ENCODE measurements around the gene UPB1. TPM values are rescaled to one million over a fixed set of nuclear protein-coding genes. Genes with fewer than 3 reads are reported as not detected.

The UPB1 gene
- total and polyA plus RNA-seq, 9 of the 15 experiments (the other 6 are each of a cell fraction or from before 2014, with no cell fraction given), result 0.06 to 0.11 TPM; not detected in 7

GRCh38 chr22:24516301-24516737, 21.2 kb downstream of the UPB1 start (continued):
- TF ChIP-seq TCF7 (IDR thresholded peaks at IDR 0.05; ENCODE audit: borderline replicate concordance), result no peak
- TF ChIP-seq ZNF699 (CRISPR knock-in tag; IDR thresholded peaks at IDR 0.05; ENCODE audit: insufficient replicate concordance), result no peak
- TF ChIP-seq MAFK (IDR thresholded peaks at IDR 0.05; ENCODE audit: low read length), result no peak

GRCh38 chr22:24517446-24517845, 22.3 kb downstream of the UPB1 start:
- intact Hi-C loops (cut with micrococcal nuclease) (no loop called here), in situ Hi-C loops (cut with MboI) (loop anchor here (25.0 kb wide), 1 partner anchor 555 kb away; the partner anchor contains the start of genes DDT, DDTL and GSTT2B)
- WGBS (ENCODE audit: insufficient coverage, low coverage, missing lambda C conversion rate), result 33% methylated on average over 2 of the region's 2 CpGs
- CTCF ChIA-PET (ENCODE audit: low intra/inter-chr PET ratio), result no interaction called here
- Histone ChIP-seq H3K9ac (ENCODE audit: insufficient read depth in 1 of 2, low read depth in 2 of 2, low read length in 2 of 2) (no peak overlapping the region), H4K20me1 (replicated peaks; ENCODE audit: control insufficient read depth, insufficient read depth, low read length) (0 out of 2 replicates have a peak, but pooled peaks cover 3% of the 10 kb centered on the region), H2AFZ (ENCODE audit: low read depth, low read length) (no peak overlapping the region), H3K36me3 (ENCODE audit: control insufficient read depth, insufficient read depth, low read length) (no peaks in the 10 kb centered on the region), H3K9me1 (ENCODE audit: control insufficient read depth, insufficient read depth, low read length) (no peaks in the 10 kb centered on the region), H3K27ac (ENCODE audit: extremely low read depth, low read depth, low read length) (no peak overlapping the region), H3K9me3 (replicated peaks; ENCODE audit: control insufficient read depth, insufficient read depth, low read depth, low read length) (no peaks in the 10 kb centered on the region), H3K27me3 (ENCODE audit: control insufficient read depth in 2 of 2, insufficient read depth in 2 of 2, low read length in 2 of 2) (no peaks in the 10 kb centered on the region), H3K4me2 (ENCODE audit: insufficient read depth, low read length) (no peak overlapping the region), H3K79me2 (ENCODE audit: control insufficient read depth, insufficient read depth, low read length) (no peaks in the 10 kb centered on the region), H3K4me1 (replicated peaks in 1 of 2; ENCODE audit: control insufficient read depth in 2 of 2, insufficient read depth in 2 of 2, low read length in 2 of 2) (peaks cover 4 to 5% of the 10 kb centered on the region in 2 experiments; a peak in 4 of 5 replicates), H3K4me3 (no peak overlapping the region)
- ATAC-seq (no peak), DNase-seq (ENCODE audit: extremely low read depth in 1 of 4, low spot score in 3 of 4) (no peak), FAIRE-seq (no peak)
- TF ChIP-seq PURB (CRISPR knock-in tag; IDR thresholded peaks at IDR 0.05; ENCODE audit: low read depth) (no peak), CTCFL (IDR thresholded peaks at IDR 0.05; ENCODE audit: borderline replicate concordance, insufficient read depth, low read depth, low read length, poor library complexity, severe bottlenecking) (no peak), ZBTB17 (CRISPR knock-in tag; IDR thresholded peaks at IDR 0.05) (no peak), E2F4 (CRISPR knock-in tag; IDR thresholded peaks at IDR 0.05; ENCODE audit: low read depth) (no peak), DACH1 (IDR thresholded peaks at IDR 0.05; ENCODE audit: partially characterized antibody) (no peak), FOXK1 (CRISPR knock-in tag; IDR thresholded peaks at IDR 0.05; ENCODE audit: borderline replicate concordance) (no peak), GMEB1 (CRISPR knock-in tag; IDR thresholded peaks at IDR 0.05) (no peak), DMBX1 (CRISPR knock-in tag; IDR thresholded peaks at IDR 0.05; ENCODE audit: borderline replicate concordance) (no peak), COPS2 (conservative IDR thresholded peaks at IDR 0.05) (no peak)
- BruUV-seq (replicated peaks), result no TSS peak
- POLR2A ChIA-PET, result no interaction called here

Measured in K562 (cell line).